Fibroblast of skin of scalp (primary cell): ENCODE data around the gene EEF1G.
"Not testable (repeated sequence)": the region's sequence is repeated elsewhere in the genome, so short reads cannot be mapped to it uniquely, and the experiment has no call there.

ENCODE experiments used
- DNase-seq: peaks from one replicate; pipeline ENCODE4 v3.0.0-alpha.2; 2013

Gene EEF1G

GRCh38 chr11:62553839-62554361, 19.8 kb downstream of the EEF1G start:
- DNase-seq: peak; percentile 91

DNA sequence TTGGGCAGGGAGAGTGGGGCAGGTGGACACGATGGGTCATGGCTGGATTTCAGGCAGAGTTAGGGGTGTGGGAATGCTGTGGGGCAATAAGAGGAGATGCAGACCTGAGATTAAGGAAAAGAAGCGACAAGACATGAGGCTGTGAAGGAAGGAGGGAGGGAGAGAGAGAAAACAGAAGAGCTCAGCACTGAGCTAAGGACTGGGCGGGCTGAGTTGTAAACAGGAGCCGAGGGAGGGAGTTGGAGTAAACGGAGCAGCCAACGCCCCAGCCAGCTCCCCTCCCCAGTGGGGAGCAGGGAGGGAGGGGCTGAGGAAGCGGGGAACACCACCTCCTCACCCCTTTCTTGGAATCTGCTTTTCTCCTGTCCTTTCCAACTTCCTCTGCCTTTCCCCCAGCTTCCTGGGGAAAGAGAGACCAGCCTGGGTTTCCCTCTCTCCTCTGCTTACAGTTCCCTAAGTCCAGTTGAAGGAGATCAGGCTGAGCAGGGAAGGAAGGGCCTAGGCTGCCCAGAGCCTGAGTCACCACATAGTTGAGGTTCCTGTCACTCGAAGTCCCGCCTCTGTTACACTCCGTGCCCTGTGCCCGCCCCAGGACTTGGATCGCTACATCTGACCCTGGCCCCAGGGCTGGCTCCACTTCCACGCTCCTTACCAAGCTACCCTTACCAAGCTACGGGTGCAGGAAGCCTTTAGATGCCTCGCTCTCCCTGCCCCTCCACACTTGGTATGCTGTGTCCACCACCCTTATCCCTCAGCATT, 20.4 kb downstream of the EEF1G start:
- DNase-seq: peak; percentile 95

GRCh38 chr11:62552485-62553079, 21.1 kb downstream of the EEF1G start:
- peak; percentile 67 for DNase-seq

DNA sequence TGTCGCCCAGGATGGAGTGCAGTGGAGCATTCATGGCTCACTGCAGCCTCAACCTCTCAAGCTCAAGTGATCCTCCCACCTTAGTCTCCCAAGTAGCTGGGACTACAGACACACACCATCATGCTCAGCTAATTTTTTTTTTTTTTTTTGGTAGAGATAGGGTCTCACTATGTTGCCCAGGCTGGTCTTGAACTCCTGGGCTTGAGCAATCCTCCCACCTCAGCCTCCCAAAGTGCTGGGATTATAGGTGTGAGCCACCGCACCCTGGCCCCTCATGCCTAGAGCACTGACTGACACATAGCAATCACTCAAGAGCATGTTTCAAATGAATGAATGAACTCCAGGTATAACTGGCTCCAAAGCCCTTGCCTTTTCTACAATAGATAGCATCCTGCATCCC, 23.2 kb downstream of the EEF1G start:
- not testable (repeated sequence) for DNase-seq

DNA sequence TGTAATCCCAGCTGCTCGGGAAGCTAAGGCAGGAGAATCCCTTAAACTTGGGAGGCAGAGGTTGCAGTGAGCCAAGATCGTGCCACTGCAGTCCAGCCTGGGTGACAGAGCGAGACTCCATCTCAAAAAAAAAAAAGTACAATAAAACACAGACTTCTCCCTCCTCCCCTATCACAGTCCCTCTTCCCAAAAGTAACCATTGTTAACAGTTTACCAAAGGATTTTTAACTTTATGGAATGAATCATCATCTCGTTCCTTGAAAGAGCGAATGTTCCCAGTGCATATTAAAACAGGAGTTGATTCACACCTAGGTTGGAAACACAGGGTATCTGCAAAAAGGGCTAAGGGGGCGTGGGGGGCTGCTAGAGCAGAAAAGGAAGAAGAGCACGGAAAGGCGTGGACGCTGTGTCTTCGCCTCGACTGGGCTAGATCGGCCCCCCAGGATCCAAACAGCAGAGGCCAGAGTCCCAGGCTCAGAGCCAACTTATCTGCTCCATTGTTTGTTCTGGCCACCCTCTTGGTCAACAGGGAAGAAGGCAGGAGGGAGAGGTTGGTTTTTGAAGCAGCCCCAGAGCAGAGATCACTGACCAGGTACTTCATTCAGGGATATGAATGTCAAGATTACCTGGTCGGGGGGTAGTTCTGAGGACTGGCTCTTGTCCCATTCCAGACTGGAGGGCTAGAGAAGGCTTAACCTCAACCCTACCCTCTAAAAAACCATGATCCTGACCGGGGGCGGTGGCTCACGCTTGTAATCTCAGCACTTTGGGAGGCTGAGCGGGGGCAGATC, 25.0 kb downstream of the EEF1G start:
- no peak for DNase-seq

DNA sequence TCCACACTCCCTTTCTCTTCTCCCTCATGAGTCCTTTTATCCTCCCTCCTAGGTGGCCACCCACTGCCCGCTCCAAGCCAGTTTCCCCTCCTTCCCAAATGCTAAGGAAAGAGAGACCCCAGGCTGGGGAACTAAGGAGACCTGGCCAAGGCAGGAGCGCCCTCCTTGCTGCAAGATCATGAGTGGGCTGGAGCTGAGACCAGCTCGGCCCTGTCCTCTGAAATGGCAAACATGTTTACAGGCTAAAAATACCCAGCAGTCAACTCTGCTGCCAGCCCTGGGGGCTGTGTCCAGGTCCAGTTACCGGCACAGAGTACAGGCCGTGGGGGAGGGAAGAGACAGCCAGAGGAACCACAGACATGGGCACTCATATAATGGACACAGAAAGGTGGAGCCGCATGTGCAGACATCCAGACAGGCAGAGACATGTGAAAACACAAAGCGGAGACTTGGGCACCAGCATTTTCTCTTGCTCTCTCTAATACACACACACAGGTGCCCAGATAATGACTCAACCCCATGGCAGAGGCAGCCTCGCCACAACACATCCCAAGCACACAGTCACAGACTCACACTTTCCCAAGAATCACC, 25.9 kb downstream of the EEF1G start:
- no peak for DNase-seq

DNA sequence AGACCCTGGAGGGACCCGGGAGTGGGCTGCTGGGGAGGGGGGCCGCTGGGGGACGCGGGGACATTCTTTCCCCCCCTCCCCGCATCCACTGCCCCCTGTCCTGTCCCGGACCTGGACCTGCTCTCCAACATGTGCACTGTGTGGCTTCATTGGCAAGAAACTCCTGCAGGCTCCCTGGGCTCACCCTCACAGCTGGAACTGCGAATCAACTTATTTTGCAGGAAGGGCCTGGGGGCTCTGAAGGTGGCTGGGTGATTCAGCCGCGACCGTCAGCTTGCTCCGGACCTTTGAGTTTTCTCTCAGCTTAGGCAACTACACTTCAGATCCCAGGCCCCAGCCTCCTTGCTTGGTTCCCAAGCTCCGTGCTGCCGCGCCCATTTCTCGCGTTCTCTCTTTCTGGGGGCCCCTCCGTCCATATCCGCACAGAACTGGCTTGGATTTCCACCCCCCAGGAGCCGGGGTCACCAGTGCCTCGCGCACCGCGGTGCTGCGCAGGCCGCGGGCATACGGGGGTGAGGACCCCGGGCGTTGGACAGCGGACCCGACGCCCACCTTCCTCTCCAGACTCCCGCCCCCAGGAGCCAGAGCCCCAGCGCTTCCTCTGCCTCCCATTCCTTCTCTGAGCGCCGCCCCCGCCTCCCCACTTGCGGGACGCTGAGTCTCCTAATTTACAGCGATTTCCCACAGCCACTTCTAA, 26.6 kb downstream of the EEF1G start:
- peak; percentile 30 for DNase-seq

- peak; percentile 68 for DNase-seq
Observed at GRCh38 chr11:62546244-62546928, 27.3 kb downstream of the EEF1G start, which contains the start of gene AHNAK. AHNAK (minus strand) TSS chr11:62546806; CDS start chr11:62536098, 10,708 bp downstream.

DNA sequence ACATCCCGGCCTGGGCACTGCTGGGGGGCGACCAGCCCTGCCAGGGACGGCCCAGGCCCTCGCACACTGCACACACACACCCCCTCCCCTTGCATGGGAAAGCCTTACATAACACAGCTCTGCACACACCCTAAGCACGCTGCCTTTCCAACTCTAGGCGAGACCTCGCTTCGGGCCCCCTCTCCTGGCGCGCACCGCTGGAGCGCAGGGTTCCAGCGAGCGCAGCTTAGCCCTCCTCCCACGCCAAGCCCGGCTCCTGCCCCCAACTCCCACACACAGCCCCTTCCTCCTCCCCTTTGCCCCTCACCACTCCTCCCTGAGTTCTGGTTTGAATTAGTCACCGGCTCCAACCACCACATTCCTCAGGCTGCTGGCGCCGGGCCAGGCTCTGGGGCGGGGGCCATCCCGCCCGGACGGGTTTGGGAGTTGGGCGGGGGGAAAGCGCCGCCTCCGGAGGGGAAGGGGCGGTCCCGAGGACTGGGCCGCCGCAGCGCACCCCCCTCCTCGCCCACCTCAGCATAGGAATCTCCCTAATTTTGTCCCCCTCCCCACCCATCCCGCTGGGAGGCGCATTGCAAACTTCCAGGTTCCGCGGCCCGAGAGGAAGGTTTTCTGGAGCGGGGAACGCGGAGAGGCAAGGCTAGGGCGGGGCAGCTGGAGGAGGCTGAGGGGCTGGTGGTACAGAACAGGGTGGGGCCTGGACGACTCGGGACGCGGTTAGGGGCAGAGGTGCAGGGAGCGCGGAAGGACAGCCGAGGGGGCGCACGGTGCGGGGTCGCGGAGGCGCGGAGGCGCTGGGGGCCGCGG, 28.1 kb downstream of the EEF1G start:
- DNase-seq: peak; percentile 97

GRCh38 chr11:62544581-62545436, 28.9 kb downstream of the EEF1G start:
- no peak for DNase-seq

DNA sequence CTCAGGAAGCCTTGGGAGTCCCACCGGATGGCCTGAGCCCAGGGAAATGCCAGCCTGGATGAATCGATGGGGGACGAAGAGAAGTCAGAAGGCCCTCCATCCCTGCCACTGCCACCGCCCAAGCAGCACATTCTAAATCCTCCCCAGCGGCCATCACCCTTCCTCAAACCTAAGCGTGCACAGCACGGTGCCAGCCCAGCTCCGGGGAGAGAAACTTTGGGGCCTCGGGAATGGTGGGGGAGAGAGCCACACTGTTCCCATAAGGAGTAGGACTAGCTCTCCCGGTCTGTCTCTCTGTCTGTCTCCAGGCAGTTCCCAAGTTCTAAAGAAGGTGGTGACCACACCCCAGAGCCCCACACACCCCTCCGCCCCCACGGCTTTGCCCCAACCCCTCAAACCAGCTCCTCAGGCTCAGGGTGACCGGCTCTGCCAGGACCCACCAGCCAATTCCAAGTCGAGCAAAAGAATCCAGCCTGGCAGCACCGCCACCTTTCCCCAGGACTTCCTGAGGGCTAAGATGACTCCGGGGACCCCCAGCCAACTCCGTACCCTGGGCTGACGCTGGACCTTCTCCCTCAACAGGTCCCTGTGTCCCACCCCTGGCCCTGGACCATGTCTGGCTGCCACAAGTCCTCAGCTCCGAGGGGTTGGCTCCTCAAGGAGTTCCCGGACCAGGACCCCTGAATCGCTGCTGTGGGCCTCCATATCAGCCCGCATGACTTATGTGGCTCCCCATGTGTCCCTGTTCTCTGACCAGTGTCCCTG, 29.8 kb downstream of the EEF1G start:
- DNase-seq: no peak

GRCh38 chr11:62542750-62543567, 30.7 kb downstream of the EEF1G start:
- peak; percentile 94 for DNase-seq

DNA sequence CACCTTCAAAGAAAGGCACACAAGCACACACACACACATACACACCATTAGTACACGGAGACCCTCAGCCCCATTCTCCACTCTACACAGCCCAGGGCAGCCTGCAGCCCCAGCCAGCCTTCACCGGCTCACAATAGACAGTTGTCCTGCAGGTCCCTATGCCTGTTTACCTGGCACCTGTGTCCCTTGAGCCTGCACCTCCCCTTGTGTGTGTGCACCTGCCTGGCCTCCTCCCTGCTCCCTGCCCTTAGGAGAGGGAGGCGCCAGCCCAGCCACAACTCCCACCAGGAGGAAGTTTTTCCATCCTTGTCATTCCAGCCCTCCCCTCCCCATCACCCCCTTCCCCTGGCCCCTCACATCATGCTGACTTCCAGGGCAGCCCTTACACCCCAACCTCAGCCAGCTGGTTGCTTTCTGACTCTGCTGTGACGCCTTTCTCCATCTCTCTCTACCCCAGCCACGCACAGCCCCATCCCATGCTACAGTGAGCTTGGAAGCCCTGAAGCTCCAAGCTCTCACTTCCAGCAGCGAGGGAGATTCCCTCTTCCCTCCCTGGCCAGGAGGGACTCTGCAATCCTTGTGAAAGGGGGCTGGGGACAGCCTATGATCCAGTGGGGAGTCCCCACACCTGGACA, 31.5 kb downstream of the EEF1G start:
- no peak for DNase-seq

GRCh38 chr11:62540804-62541701, 32.6 kb downstream of the EEF1G start:
- DNase-seq: no peak

DNA sequence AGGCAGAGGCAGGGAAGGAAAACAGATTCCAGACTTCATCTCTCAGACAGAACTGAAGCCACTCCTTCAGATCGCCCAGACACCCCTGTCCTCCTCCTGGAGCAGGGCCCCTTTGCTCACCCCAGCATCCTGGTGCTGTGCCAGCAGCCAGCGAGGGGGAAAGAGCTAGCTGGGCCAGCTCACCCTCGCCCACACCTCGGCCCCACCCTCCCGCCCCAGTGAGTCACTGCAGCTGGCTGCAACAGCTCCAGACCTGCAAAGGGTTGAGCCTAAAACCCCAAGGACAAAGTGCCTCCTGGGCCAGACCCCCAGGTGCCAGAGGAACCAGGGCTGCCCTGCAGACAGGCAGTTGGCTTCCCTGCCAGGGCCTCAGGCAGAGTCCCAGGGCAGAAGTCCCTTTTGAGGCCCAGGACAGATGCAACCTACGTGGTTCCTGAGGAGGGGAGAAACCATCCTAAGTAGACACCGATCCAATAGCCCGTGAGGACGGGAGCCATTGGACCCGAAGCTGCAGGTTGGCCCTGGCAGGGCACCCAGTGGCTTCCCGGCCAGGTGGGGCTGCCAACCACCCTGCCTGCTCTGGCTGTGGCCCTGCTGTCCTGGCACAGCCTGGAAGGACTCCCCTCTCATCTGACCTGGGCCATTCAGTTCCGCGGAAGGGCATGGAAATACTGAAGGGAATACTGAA, 34.3 kb downstream of the EEF1G start:
- DNase-seq: peak; percentile 93
